Prostate gland (tissue), 2 donors: Measurements from ENCODE around the gene SYNPO2. TPM values are rescaled to one million over a fixed set of nuclear protein-coding genes. Genes with fewer than 3 reads are reported as not detected.
A peak's percentile ranks its signal among the peaks of the same experiment; 100 is the strongest.
"Not testable (repeated sequence)": the region's sequence is repeated elsewhere in the genome, so short reads cannot be mapped to it uniquely, and the experiment has no call there.

Source experiments
- DNase-seq: peaks from one replicate; pipeline ENCODE4 v3.0.0-alpha.2; 2019; ENCODE audit warnings: low spot score
- H3K27ac ChIP-seq, 2 donors: fragments of 200-600 bp; sonication (generic); 2 replicates each; pipeline ENCODE4 v1.5.1; 2017 to 2019
- H3K27me3 ChIP-seq: fragments of 200-600 bp; sonication (generic); replicated peaks from 2 replicates; pipeline ENCODE4 v1.5.1; 2019; ENCODE audit not compliant: insufficient read depth
- H3K36me3 ChIP-seq, 2 donors: fragments of 200-600 bp; sonication (generic); 1 replicate in 1 of 2; 2 replicates in 1 of 2; pipeline versions ENCODE4 v1.5.1 to v1.8.1; 2017 to 2019
- H3K4me1 ChIP-seq: fragments of 200-600 bp; sonication (generic); replicated peaks from 2 replicates; pipeline ENCODE4 v1.5.1; 2019
- H3K4me3 ChIP-seq, 2 donors: fragments of 200-600 bp; sonication (generic); 2 replicates each; pipeline ENCODE4 v1.5.1; 2017 to 2019
- H3K9me3 ChIP-seq: fragments of 200-600 bp; sonication (generic); 2 replicates; pipeline ENCODE4 v1.5.1; 2017
- POLR2A ChIP-seq: fragments of 450-650 bp; IDR thresholded peaks from one replicate; pipeline ENCODE4 v1.6.1; 2016; ENCODE audit warnings: antibody characterized with exemption, mild to moderate bottlenecking
- POLR2AphosphoS5 ChIP-seq: sonication (generic); formaldehyde crosslinking; IDR thresholded peaks from one replicate; pipeline ENCODE4 v1.6.1; 2017; ENCODE audit warnings: antibody characterized with exemption
- WGBS: methylation state at CpG from one replicate; pipeline ENCODE4 v1.1.5; 2018; 5-methylcytosine and 5-hydroxymethylcytosine counted together
- intact Hi-C: fragments of 100-400 bp; cut with DNase I; formaldehyde crosslinking; loops from one replicate; pipeline ENCODE4 v1.14.2; 2022
- total RNA-seq, 2 donors: library from RNA; depleted of rRNA; stranded (reverse); fragments of >200 nt; gene quantifications; one replicate each; pipeline ENCODE4 v1.1.0, GENCODE V29; 2016
- TF ChIP-seq, protein P1 (sequence below), 4 experiments: fragments of 200-600 bp in 2 of 4; fragments of 450-650 bp in 2 of 4; sonication (generic) in 2 of 4; IDR thresholded peaks; 1 replicate in 3 of 4; 2 replicates in 1 of 4; pipeline ENCODE4 v1.5.1; 2016 to 2019; ENCODE audit warnings: antibody characterized with exemption in 4 of 4, mild to moderate bottlenecking in 2 of 4, moderate library complexity in 2 of 4

SYNPO2 gene
- total RNA-seq, 2 donors from 2014 or later: 131 to 181 TPM

DNA sequence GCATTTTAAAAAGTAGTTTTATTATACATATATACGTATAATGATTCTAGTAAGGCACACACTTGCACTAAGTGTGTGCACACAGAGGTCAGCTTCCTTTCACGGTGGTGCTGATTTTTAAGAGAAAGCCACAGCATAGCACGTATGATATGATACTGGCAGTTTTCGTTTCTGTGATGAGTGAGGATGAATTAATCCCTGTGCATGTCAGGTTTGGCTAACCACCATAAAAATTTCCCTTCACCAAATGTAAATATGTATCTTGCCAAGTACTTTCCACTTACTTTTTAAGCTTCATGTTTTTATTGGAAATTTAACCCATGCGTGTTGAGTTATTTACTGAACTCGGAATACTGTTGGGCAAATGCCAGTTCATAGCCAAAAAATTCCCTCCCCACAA is 84.6 kb downstream of the SYNPO2 start:
- DNase-seq: no peak
- TF ChIP-seq, protein P1, sequence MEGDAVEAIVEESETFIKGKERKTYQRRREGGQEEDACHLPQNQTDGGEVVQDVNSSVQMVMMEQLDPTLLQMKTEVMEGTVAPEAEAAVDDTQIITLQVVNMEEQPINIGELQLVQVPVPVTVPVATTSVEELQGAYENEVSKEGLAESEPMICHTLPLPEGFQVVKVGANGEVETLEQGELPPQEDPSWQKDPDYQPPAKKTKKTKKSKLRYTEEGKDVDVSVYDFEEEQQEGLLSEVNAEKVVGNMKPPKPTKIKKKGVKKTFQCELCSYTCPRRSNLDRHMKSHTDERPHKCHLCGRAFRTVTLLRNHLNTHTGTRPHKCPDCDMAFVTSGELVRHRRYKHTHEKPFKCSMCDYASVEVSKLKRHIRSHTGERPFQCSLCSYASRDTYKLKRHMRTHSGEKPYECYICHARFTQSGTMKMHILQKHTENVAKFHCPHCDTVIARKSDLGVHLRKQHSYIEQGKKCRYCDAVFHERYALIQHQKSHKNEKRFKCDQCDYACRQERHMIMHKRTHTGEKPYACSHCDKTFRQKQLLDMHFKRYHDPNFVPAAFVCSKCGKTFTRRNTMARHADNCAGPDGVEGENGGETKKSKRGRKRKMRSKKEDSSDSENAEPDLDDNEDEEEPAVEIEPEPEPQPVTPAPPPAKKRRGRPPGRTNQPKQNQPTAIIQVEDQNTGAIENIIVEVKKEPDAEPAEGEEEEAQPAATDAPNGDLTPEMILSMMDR (IDR thresholded peaks at IDR 0.05): no peak
- TF ChIP-seq POLR2AphosphoS5 (no peak), POLR2A (no peak)
- H3K4me1 ChIP-seq: no peaks in the 10 kb centered on the region
- no peaks in the 10 kb centered on the region for H3K36me3 ChIP-seq
- intact Hi-C loops: no loop called here
- H3K9me3 ChIP-seq: no peaks in the 10 kb centered on the region
- no peak overlapping the region for H3K4me3 ChIP-seq
- 19% methylated on average over 6 of the region's 6 CpGs for WGBS
- H3K27ac ChIP-seq: peak overlapping the region in 1 of 2 donors; percentile 20
- H3K27me3 ChIP-seq: no peaks in the 10 kb centered on the region

DNA sequence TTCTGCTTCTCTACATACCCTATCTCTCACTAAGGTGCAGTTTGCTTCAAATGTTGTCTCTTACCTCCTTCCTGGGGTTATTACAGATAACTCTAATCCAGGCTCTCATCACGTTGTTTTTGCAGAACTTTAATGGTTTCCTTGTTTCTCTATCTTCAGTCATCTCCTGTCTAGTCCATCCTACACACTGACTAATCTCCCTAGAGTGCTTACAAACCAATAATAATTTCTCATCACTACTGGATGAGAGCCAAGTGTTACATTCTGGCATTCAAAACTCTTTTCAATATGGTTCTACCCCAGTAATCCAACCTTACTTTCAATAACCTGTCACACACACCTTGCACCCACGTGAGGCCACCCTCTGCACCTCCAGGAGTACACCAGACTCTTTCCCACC is 86.1 kb downstream of the SYNPO2 start:
- Histone ChIP-seq H3K27me3 (no peaks in the 10 kb centered on the region), H3K9me3 (no peaks in the 10 kb centered on the region), H3K36me3 (no peaks in the 10 kb centered on the region), H3K4me3 (no peak overlapping the region), H3K27ac (peak overlapping the region in 1 of 2 donors; percentile 20), H3K4me1 (no peaks in the 10 kb centered on the region)
- no peak for DNase-seq
- TF ChIP-seq POLR2AphosphoS5 (no peak), POLR2A (no peak)
- TF ChIP-seq, protein P1 (IDR thresholded peaks at IDR 0.05): no peak
- 65% methylated on average over 2 of the region's 2 CpGs for WGBS
- intact Hi-C loops: no loop called here

DNA sequence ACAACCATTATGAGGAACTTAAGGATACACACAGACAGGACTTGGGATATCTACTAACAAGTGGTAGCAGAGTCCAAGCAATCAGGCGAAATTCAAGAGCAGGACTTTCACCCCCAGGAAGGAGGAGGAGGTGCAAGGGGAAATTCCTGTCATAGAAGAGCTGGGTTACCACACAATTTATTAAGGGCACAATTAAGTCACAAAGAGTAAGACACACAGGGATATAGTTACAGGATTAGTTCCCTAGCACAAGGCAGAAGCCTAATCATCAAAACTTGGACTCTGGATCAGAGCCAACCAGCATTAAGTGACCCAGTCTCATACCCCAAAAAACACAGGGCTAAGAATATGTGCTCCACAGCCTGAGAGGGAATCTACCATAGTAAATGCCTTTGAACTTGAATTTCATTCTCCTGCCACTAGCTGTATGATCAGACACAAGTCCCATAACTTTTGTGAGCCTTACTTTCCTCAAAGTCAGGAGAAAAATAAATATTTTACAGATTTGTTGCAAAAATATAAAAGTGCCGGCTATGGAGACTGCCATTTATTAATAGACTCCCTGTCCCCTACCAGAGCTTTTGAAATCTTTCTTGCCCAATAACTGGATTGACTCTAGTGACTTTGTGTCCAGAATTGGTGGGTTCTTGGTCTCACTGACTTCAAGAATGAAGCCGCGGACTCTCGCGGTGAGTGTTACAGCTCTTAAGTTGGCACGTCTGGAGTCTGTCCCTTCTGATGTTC is 87.0 kb downstream of the SYNPO2 start:
- DNase-seq: no peak
- intact Hi-C loops: no loop called here
- TF ChIP-seq, protein P1 (IDR thresholded peaks at IDR 0.05): no peak
- TF ChIP-seq POLR2AphosphoS5 (no peak), POLR2A (no peak)
- 82% methylated on average over 7 of the region's 7 CpGs for WGBS
- Histone ChIP-seq H3K4me1 (no peaks in the 10 kb centered on the region), H3K27me3 (no peaks in the 10 kb centered on the region), H3K27ac (no peak overlapping the region), H3K4me3 (no peak overlapping the region), H3K36me3 (no peaks in the 10 kb centered on the region), H3K9me3 (no peaks in the 10 kb centered on the region)

DNA sequence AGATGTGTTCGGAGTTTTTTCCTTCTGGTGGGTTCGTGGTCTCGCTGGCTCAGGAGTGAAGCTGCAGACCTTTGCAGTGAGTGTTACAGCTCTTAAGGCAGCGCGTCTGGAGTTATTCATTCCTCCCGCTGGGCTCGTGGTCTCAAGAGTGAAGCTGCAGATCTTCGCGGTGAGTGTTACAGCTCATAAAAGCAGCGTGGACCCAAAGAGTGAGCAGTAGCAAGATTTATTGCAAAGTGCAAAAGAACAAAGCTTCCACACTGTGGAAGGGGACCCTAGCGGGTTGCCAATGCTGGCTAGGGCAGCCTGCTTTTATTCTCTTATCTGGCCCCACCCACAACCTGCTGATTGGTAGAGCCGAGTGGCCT is 87.5 kb downstream of the SYNPO2 start:
- H3K9me3 ChIP-seq, H3K27ac ChIP-seq, H3K4me1 ChIP-seq, DNase-seq, H3K27me3 ChIP-seq, H3K4me3 ChIP-seq, intact Hi-C loops, H3K36me3 ChIP-seq: not testable (repeated sequence)
- 88% methylated on average over 12 of the region's 12 CpGs for WGBS

DNA sequence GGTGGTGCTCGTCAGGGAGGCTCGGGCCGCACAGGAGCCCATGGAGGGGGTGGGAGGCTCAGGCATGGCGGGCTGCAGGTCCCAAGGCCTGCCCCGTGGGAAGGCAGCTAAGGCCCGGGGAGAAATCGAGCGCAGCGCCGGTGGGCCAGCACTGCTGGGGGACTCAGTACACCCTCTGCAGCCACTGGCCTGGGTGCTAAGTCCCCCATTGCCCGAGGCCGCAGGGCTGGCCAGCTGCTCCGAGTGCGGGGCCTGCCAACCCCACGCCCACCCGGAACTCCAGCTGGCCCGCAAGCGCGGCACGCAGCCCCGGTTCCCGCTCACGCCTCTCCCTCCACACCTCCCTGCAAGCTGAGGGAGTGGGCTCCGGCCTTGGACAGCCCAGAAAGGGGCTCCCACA is 88.4 kb downstream of the SYNPO2 start:
- H3K36me3 ChIP-seq, H3K4me1 ChIP-seq: not testable (repeated sequence)
- WGBS: 96% methylated on average over 16 of the region's 24 CpGs

DNA sequence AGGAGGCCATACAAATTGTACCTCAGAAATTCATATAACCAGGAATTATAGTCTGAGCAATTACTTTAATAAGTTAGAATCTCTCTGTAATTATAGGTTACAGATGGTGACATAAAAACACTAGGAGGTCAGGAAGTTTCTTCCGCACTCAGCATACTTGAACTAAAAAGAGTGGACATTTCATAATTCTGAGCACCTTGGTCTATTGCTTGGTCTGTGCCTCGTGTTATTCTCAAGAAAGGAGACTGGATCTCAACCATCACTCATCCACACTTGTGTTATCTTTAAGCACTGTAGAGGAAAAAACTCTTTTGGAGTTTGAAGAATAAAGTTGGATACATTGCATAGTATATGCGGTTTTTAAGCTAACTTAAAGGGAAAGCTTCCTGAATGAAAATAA is 91.1 kb downstream of the SYNPO2 start:
- TF ChIP-seq, protein P1 (IDR thresholded peaks at IDR 0.05): no peak
- no peak for TF ChIP-seq POLR2A
- no peak for TF ChIP-seq POLR2AphosphoS5
- DNase-seq: no peak
- intact Hi-C loops: loop anchor here (5.0 to 10.0 kb wide), 5 partner anchors 58 to 645 kb away; partner anchors contain the start of gene PDE5A
- H3K4me1 ChIP-seq: no peaks in the 10 kb centered on the region
- no peaks in the 10 kb centered on the region for H3K36me3 ChIP-seq
- WGBS: 89% methylated on average over 3 of the region's 3 CpGs
- no peak overlapping the region for H3K4me3 ChIP-seq
- no peaks in the 10 kb centered on the region for H3K9me3 ChIP-seq
- H3K27ac ChIP-seq: peak overlapping the region in 1 of 2 donors; percentile 10
- H3K27me3 ChIP-seq: no peaks in the 10 kb centered on the region

More for the DNA sequence above, 88.4 kb downstream of the SYNPO2 start:
- H3K9me3 ChIP-seq, intact Hi-C loops, H3K27me3 ChIP-seq, H3K27ac ChIP-seq, H3K4me3 ChIP-seq, DNase-seq: not testable (repeated sequence)
